Measurements from ENCODE around the gene HCAR1. TPM values are rescaled to one million over a fixed set of nuclear protein-coding genes. Genes with fewer than 3 reads are reported as not detected.

Gene HCAR1
- total and polyA plus RNA-seq, 4 donors = 0.01 to 0.19 TPM; not detected in 2

Small RNA genes within 50 kb of the gene (small RNA-seq; reads per million reads assigned to genes)
- not detected for gene AC026333.2
- gene RF00019 = not detected

Other genes starting within 250 kb of the HCAR1 start
- gene ZCCHC8, start 229.9 kb downstream of the HCAR1 start, total RNA-seq = 10 to 100 TPM; 18.7 to 20.5 TPM
- 1 to 10 TPM; 5.2 to 7.2 TPM for gene ZCCHC8, start 229.9 kb downstream of the HCAR1 start, polyA plus RNA-seq
- gene RSRC2, start 203.9 kb downstream of the HCAR1 start, total RNA-seq = 10 to 100 TPM; 22.4 to 31.4 TPM
- 10 to 100 TPM; 15.5 to 29.0 TPM for gene RSRC2, start 203.9 kb downstream of the HCAR1 start, polyA plus RNA-seq
- 10 to 100 TPM in 1 of 2 donors, 1 to 10 TPM in 1; 5.6 to 34.7 TPM for gene KNTC1, start 203.6 kb downstream of the HCAR1 start, total RNA-seq
- 1 to 10 TPM; 1.3 to 2.5 TPM for gene KNTC1, start 203.6 kb downstream of the HCAR1 start, polyA plus RNA-seq
- under 1 TPM; 0.08 to 0.70 TPM for gene HCAR2, start 27.5 kb downstream of the HCAR1 start, total RNA-seq
- gene HCAR2, start 27.5 kb downstream of the HCAR1 start, polyA plus RNA-seq = under 1 TPM in 1 of 2 donors, not detected in 1; 0.08 TPM
- gene HCAR3, start 14.0 kb downstream of the HCAR1 start, total RNA-seq = 1 to 10 TPM in 1 of 2 donors, under 1 TPM in 1; 0.08 to 1.3 TPM
- under 1 TPM in 1 of 2 donors, not detected in 1; 0.10 TPM for gene HCAR3, start 14.0 kb downstream of the HCAR1 start, polyA plus RNA-seq
- gene DENR, start 22.0 kb upstream of the HCAR1 start, total RNA-seq = 10 to 100 TPM; 14.1 to 17.4 TPM
- gene DENR, start 22.0 kb upstream of the HCAR1 start, polyA plus RNA-seq = 10 to 100 TPM; 10.9 to 17.7 TPM
- under 1 TPM; 0.28 to 0.67 TPM for gene CCDC62, start 43.7 kb upstream of the HCAR1 start, total RNA-seq
- under 1 TPM in 1 of 2 donors, not detected in 1; 0.03 TPM for gene CCDC62, start 43.7 kb upstream of the HCAR1 start, polyA plus RNA-seq
- gene HIP1R, start 104.6 kb upstream of the HCAR1 start, total RNA-seq = 10 to 100 TPM; 18.3 to 52.5 TPM
- gene HIP1R, start 104.6 kb upstream of the HCAR1 start, polyA plus RNA-seq = 10 to 100 TPM; 12.4 to 15.8 TPM
- gene VPS37B, start 165.3 kb upstream of the HCAR1 start, total RNA-seq = 1 to 10 TPM; 4.4 to 6.8 TPM
- 1 to 10 TPM; 2.3 to 3.2 TPM for gene VPS37B, start 165.3 kb upstream of the HCAR1 start, polyA plus RNA-seq
- gene ABCB9, start 235.6 kb upstream of the HCAR1 start, total RNA-seq = 1 to 10 TPM; 1.7 to 3.3 TPM
- gene ABCB9, start 235.6 kb upstream of the HCAR1 start, polyA plus RNA-seq = under 1 TPM; 0.29 to 0.90 TPM
- gene OGFOD2, start 244.4 kb upstream of the HCAR1 start, total RNA-seq = 1 to 10 TPM; 8.0 to 9.2 TPM
- 10 to 100 TPM; 15.4 to 18.6 TPM for gene OGFOD2, start 244.4 kb upstream of the HCAR1 start, polyA plus RNA-seq
- 10 to 100 TPM; 59.2 to 71.8 TPM for gene ARL6IP4, start 249.8 kb upstream of the HCAR1 start, total RNA-seq
- gene ARL6IP4, start 249.8 kb upstream of the HCAR1 start, polyA plus RNA-seq = 100 to 1,000 TPM; 171 to 187 TPM

Data from liver (tissue), 5 donors.